Measurements from ENCODE around the gene PIEZO2.

GRCh38 chr18:11137400-11137799 lies 12.0 kb downstream of the PIEZO2 start:
- no peak for TF ChIP-seq EZH2 (IDR thresholded peaks at IDR 0.05)
- TF ChIP-seq POLR2AphosphoS5 (IDR thresholded peaks at IDR 0.05; ENCODE audit: borderline replicate concordance, low read depth, low read length), result no peak

Measured in SK-N-MC (cell line).